K562 (cell line): ENCODE data around the gene ABHD8. TPM values are rescaled to one million over a fixed set of nuclear protein-coding genes. Genes with fewer than 3 reads are reported as not detected.
A peak's percentile ranks its signal among the peaks of the same experiment; 100 is the strongest.

Source experiments
- ATAC-seq: fragments of 200-7000 bp; cut with Tn5 transposase; 3 replicates; pipeline ENCODE4 v1.9.1; 2020; ENCODE audit warnings: moderate library complexity
- BruUV-seq: library from RNA; stranded (reverse); fragments of 400-500 nt; replicated peaks from 2 replicates; lab custom pipeline; 2021; lab: Mats Ljungman, UMichigan
- CTCF ChIA-PET: fragments of 300-600 bp; formaldehyde crosslinking; extraction: SDS; loops from one replicate; lab custom pipeline; 2021; ENCODE audit warnings: low intra/inter-chr PET ratio; lab: Yijun Ruan, JAX
- POLR2A ChIA-PET: fragments of 300-600, 350-650 bp; sonication (Branson Sonifier 250); formaldehyde crosslinking; extraction: SDS; loops from one replicate; lab custom pipeline; 2021; ENCODE audit warnings: antibody characterized with exemption, inconsistent platforms; lab: Yijun Ruan, JAX
- DNase-seq, 4 experiments: peaks; one replicate each; pipeline versions ENCODE4 v3.0.0 to v3.0.0-alpha.2; 2011 to 2018; ENCODE audit warnings: low spot score in 3 of 4, mixed read lengths in 3 of 4; ENCODE audit errors: extremely low read depth in 1 of 4
- FAIRE-seq: peaks from 2 replicates; lab custom pipeline; 2011; peaks lifted over from hg19 to GRCh38; lab: Jason Lieb, UNC
- H2AFZ ChIP-seq: 2 replicates; pipeline ENCODE4 v1.6.0; 2011; ENCODE audit warnings: low read depth, low read length, control low read depth, inconsistent platforms
- H3K27ac ChIP-seq: fragments of 200-600 bp; 3 replicates; pipeline ENCODE4 v1.8.0; 2011; ENCODE audit warnings: low read depth, mild to moderate bottlenecking, control low read depth, inconsistent platforms, low read length, moderate library complexity, mixed read lengths; ENCODE audit errors: extremely low read depth
- H3K27me3 ChIP-seq, 2 experiments: fragments of 300-600 bp in 1 of 2; 2 replicates in 1 of 2; 3 replicates in 1 of 2; pipeline versions ENCODE4 v1.6.0 to v1.8.0; 2011; ENCODE audit warnings: inconsistent platforms in 2 of 2, low read length in 2 of 2, mild to moderate bottlenecking in 1 of 2, mixed read lengths in 1 of 2, moderate library complexity in 1 of 2; ENCODE audit not compliant: control insufficient read depth in 2 of 2, insufficient read depth in 2 of 2
- H3K36me3 ChIP-seq: fragments of 300-600 bp; 3 replicates; pipeline ENCODE4 v1.8.0; 2011; ENCODE audit warnings: mild to moderate bottlenecking, low read length, inconsistent platforms; ENCODE audit not compliant: control insufficient read depth, insufficient read depth
- H3K4me1 ChIP-seq, 2 experiments: fragments of 200-600 bp in 1 of 2; replicated peaks in 1 of 2; 2 replicates in 1 of 2; 3 replicates in 1 of 2; pipeline versions ENCODE4 v1.5.1 to v1.8.0; 2011; ENCODE audit warnings: inconsistent platforms in 2 of 2, low read length in 2 of 2, mild to moderate bottlenecking in 1 of 2, mixed read lengths in 1 of 2, moderate library complexity in 1 of 2; ENCODE audit not compliant: control insufficient read depth in 2 of 2, insufficient read depth in 2 of 2
- H3K4me2 ChIP-seq: 2 replicates; pipeline ENCODE4 v1.6.1; 2011; ENCODE audit warnings: low read length, control low read depth, inconsistent platforms, mixed read lengths; ENCODE audit not compliant: insufficient read depth
- H3K4me3 ChIP-seq: fragments of 200-600 bp; sonication (generic), shearing (Covaris generic); 2 replicates; pipeline ENCODE4 v1.5.1; 2016; ENCODE audit warnings: control low read depth, inconsistent platforms
- H3K79me2 ChIP-seq: fragments of 200-600 bp; 3 replicates; pipeline ENCODE4 v1.8.0; 2011; ENCODE audit warnings: low read length, inconsistent platforms; ENCODE audit not compliant: control insufficient read depth, insufficient read depth
- H3K9ac ChIP-seq, 2 experiments: 2 replicates each; pipeline versions ENCODE4 v1.6.0 to v1.6.1; 2011; ENCODE audit warnings: low read depth in 2 of 2, low read length in 2 of 2, control low read depth in 1 of 2, inconsistent platforms in 1 of 2, mild to moderate bottlenecking in 1 of 2, mixed read lengths in 1 of 2; ENCODE audit not compliant: insufficient read depth in 1 of 2
- H3K9me1 ChIP-seq: one replicate; pipeline ENCODE4 v1.6.0; 2011; ENCODE audit warnings: inconsistent platforms, mild to moderate bottlenecking, low read length, moderate library complexity; ENCODE audit not compliant: control insufficient read depth, insufficient read depth
- H3K9me3 ChIP-seq: replicated peaks from 2 replicates; pipeline ENCODE4 v1.5.1; 2011; ENCODE audit warnings: low read depth, low read length, inconsistent platforms; ENCODE audit not compliant: control insufficient read depth, insufficient read depth
- H4K20me1 ChIP-seq: replicated peaks from 2 replicates; pipeline ENCODE4 v1.6.1; 2011; ENCODE audit warnings: low read length, inconsistent platforms, mixed read lengths; ENCODE audit not compliant: control insufficient read depth, insufficient read depth
- ATF6 ChIP-seq: sonication (generic); formaldehyde crosslinking; IDR thresholded peaks from 2 replicates; pipeline ENCODE4 v1.4.0; 2020; ENCODE audit warnings: mild to moderate bottlenecking, missing genetic modification reagents
- CTCF ChIP-seq, 3 experiments: IDR thresholded peaks in 2 of 3; conservative IDR thresholded peaks in 1 of 3; 2 replicates each; pipeline ENCODE4 v1.5.1; 2011 to 2012; ENCODE audit warnings: low read length in 3 of 3, mild to moderate bottlenecking in 3 of 3, control low read depth in 2 of 3, improper control_type of control experiment in 1 of 3, inconsistent platforms in 1 of 3, low read depth in 1 of 3, mixed read lengths in 1 of 3, moderate library complexity in 1 of 3; ENCODE audit not compliant: insufficient read depth in 2 of 3
- EWSR1 ChIP-seq: fragments of 450-650 bp; IDR thresholded peaks from 2 replicates; pipeline ENCODE4 v1.6.1; 2018; ENCODE audit warnings: borderline replicate concordance, mild to moderate bottlenecking, low read depth, moderate library complexity; ENCODE audit not compliant: partially characterized antibody
- GABPA ChIP-seq: fragments of 200-800 bp; sonication (Bioruptor generic); conservative IDR thresholded peaks from 2 replicates; pipeline ENCODE4 v1.6.1; 2016; ENCODE audit warnings: low read depth, missing genetic modification characterization, missing compliant biosample characterization
- HDGF ChIP-seq: fragments of 450-650 bp; IDR thresholded peaks from 2 replicates; pipeline ENCODE4 v1.6.1; 2016
- MEIS2 ChIP-seq: fragments of 450-650 bp; IDR thresholded peaks from 2 replicates; pipeline ENCODE4 v1.6.1; 2014; ENCODE audit warnings: mild to moderate bottlenecking; ENCODE audit not compliant: partially characterized antibody
- MTA3 ChIP-seq: fragments of 450-650 bp; formaldehyde crosslinking; IDR thresholded peaks from 2 replicates; pipeline ENCODE4 v1.6.1; 2017; ENCODE audit warnings: mild to moderate bottlenecking, borderline replicate concordance
- MXD1 ChIP-seq: fragments of 250-450 bp; sonication (Bioruptor Pico); IDR thresholded peaks from 2 replicates; pipeline ENCODE4 v1.8.0; 2021; ENCODE audit warnings: borderline replicate concordance, mild to moderate bottlenecking, moderate library complexity; ENCODE audit not compliant: poor library complexity, severe bottlenecking
- SMAD2 ChIP-seq: fragments of 150-350 bp; IDR thresholded peaks from 2 replicates; pipeline ENCODE4 v1.6.1; 2014; ENCODE audit warnings: low read depth, mild to moderate bottlenecking, low read length
- SNIP1 ChIP-seq: fragments of 450-650 bp; IDR thresholded peaks from 2 replicates; pipeline ENCODE4 v1.7.1; 2017; ENCODE audit warnings: low read depth, mild to moderate bottlenecking
- TAF9B ChIP-seq: fragments of 450-650 bp; IDR thresholded peaks from 2 replicates; pipeline ENCODE4 v1.6.1; 2018; ENCODE audit warnings: mild to moderate bottlenecking; ENCODE audit not compliant: partially characterized antibody
- TAL1 ChIP-seq: fragments of 450-650 bp; IDR thresholded peaks from 2 replicates; pipeline ENCODE4 v1.6.1; 2016; ENCODE audit warnings: mild to moderate bottlenecking
- THAP12 ChIP-seq: fragments of 250-450 bp; sonication (Bioruptor Pico); IDR thresholded peaks from 2 replicates; pipeline ENCODE4 v1.9.0; 2021; ENCODE audit warnings: mild to moderate bottlenecking, inconsistent platforms
- TRIM24 ChIP-seq, 2 experiments: fragments of 450-650 bp; IDR thresholded peaks; 2 replicates each; pipeline ENCODE4 v1.6.1; 2016
- ZNF121 ChIP-seq: sonication (generic); formaldehyde crosslinking; conservative IDR thresholded peaks from 2 replicates; pipeline ENCODE4 v1.8.0; 2022; ENCODE audit warnings: missing genetic modification reagents
- ZNF212 ChIP-seq: fragments of 450-650 bp; formaldehyde crosslinking; IDR thresholded peaks from 2 replicates; pipeline ENCODE4 v1.4.0; 2020; ENCODE audit warnings: mild to moderate bottlenecking
- ZNF24 ChIP-seq: fragments of 450-650 bp; IDR thresholded peaks from 2 replicates; pipeline ENCODE4 v1.6.1; 2016
- WGBS: fragments of 100-300 bp; shearing (Covaris generic); methylation state at CpG from one replicate; pipeline ENCODE4 v1.1.6; 2016; ENCODE audit warnings: low coverage, mixed read lengths; ENCODE audit not compliant: insufficient coverage; ENCODE audit errors: missing lambda C conversion rate; 5-methylcytosine and 5-hydroxymethylcytosine counted together
- in situ Hi-C: fragments of 300-500 bp; cut with MboI; formaldehyde crosslinking; loops from 4 replicates; pipeline ENCODE4 v1.15.0; 2018; ENCODE audit warnings: inconsistent platforms, mixed read lengths
- intact Hi-C: fragments of 100-400 bp; cut with micrococcal nuclease; formaldehyde crosslinking; loops from 2 replicates; pipeline ENCODE4 v1.14.2; 2022
- polyA plus RNA-seq, 8 experiments: library from polyadenylated mRNA; depleted of rRNA in 4 of 8; stranded (reverse) in 5 of 8; unstranded in 3 of 8; fragments of >200 nt; fragmentation: Nextera tagmentation in 2 of 8; fragmentation: Illumina TruSeq in 1 of 8; extraction: Ambion mirVana in 2 of 8; extraction: Trizol in 1 of 8; gene quantifications; 2 replicates each; pipeline versions ENCODE4 v1.2.1 to v1.2.3, GENCODE V29; 2011 to 2014; ENCODE audit warnings: inconsistent platforms in 1 of 8, missing spikeins in 1 of 8
- total RNA-seq, 7 experiments: library from RNA; depleted of rRNA in 6 of 7; stranded (reverse); fragments of >200 nt in 6 of 7; fragmentation: Illumina TruSeq in 2 of 7; extraction: Trizol in 2 of 7; gene quantifications; 2 replicates each; pipeline versions ENCODE4 v1.2.1 to v1.2.3, GENCODE V29; 2011 to 2021; ENCODE audit warnings: low replicate concordance in 1 of 7

ABHD8 gene
- total and polyA plus RNA-seq, 9 of the 15 experiments (the other 6 are each of a cell fraction or from before 2014, with no cell fraction given), result 0.04 to 6.6 (median 2.0) TPM; not detected in 1

- intact Hi-C loops, result no loop called here
- in situ Hi-C loops, result no loop called here
- H3K4me1 ChIP-seq, result peaks cover 12 to 40% of the 10 kb centered on the region in 2 experiments; a peak in 4 of 5 replicates
- WGBS, result 25% methylated on average over 4 of the region's 4 CpGs
- ATAC-seq (no peak), DNase-seq (no peak), FAIRE-seq (no peak)
- H2AFZ ChIP-seq, result no peak overlapping the region
- no TSS peak for BruUV-seq
- CTCF ChIA-PET, result no interaction called here
- H3K27me3 ChIP-seq, result no peaks in the 10 kb centered on the region
- POLR2A ChIA-PET, result interaction anchor here (1.4 kb wide), 1 partner anchor 13 kb away, joined by 6 read pairs; the partner anchor contains the start of gene DDA1
- H3K4me3 ChIP-seq, result no peak overlapping the region
- peaks cover 24% of the 10 kb centered on the region for H3K36me3 ChIP-seq
- peaks cover 7% of the 10 kb centered on the region for H3K9me1 ChIP-seq
- H3K9me3 ChIP-seq, result peaks cover 3% of the 10 kb centered on the region
- H3K79me2 ChIP-seq, result peaks cover 12% of the 10 kb centered on the region
- H3K4me2 ChIP-seq, result no peak overlapping the region
- H4K20me1 ChIP-seq, result no peaks in the 10 kb centered on the region
- no peak overlapping the region for H3K9ac ChIP-seq
- no peak overlapping the region for H3K27ac ChIP-seq
- TF ChIP-seq ZNF121 (CRISPR knock-in tag) (no peak), ZNF212 (CRISPR knock-in tag) (no peak), CTCF (IDR thresholded peaks at IDR 0.05 in 2 of 3, conservative IDR thresholded peaks at IDR 0.05 in 1 of 3; ENCODE audit: insufficient read depth in 2 of 3, low read depth in 1 of 3, low read length in 3 of 3) (peak in 2 of 3 experiments; percentile 22 to 40; a peak in 3 of 6 replicates), MXD1 (no peak), SNIP1 (no peak), TAL1 (no peak), ZNF24 (no peak), MTA3 (no peak), EWSR1 (no peak), TRIM24 (IDR thresholded peaks at IDR 0.05) (no peak), MEIS2 (no peak), HDGF (no peak), GABPA (peak; percentile 68), SMAD2 (no peak), TAF9B (no peak), ATF6 (CRISPR knock-in tag) (no peak), THAP12 (CRISPR knock-in tag) (no peak)
Measured at GRCh38 chr19:17296273-17296672, 7.0 kb downstream of the ABHD8 start.
